Memory B cell (primary cell): ENCODE results near the gene CTNNA3.

Experiments used
- ATAC-seq: fragments of 150-1000 bp; cut with Tn5 transposase; 2 replicates; pipeline ENCODE4 v1.10.0; 2021; ENCODE audit warnings: low read depth, mild to moderate bottlenecking, moderate library complexity
- DNase-seq, 2 donors: peaks; one replicate each; pipeline ENCODE4 v3.0.0; 2022; ENCODE audit warnings: low spot score in 2 of 2
- H3K27ac Mint-ChIP-seq: one replicate; pipeline ENCODE4 v1.8.0; 2022; ENCODE audit warnings: mild to moderate bottlenecking, moderate library complexity, mixed read lengths
- H3K27me3 Mint-ChIP-seq: one replicate; pipeline ENCODE4 v1.8.0; 2022; ENCODE audit warnings: mixed read lengths
- H3K36me3 Mint-ChIP-seq: one replicate; pipeline ENCODE4 v1.8.0; 2022; ENCODE audit warnings: mild to moderate bottlenecking, mixed read lengths
- H3K4me1 Mint-ChIP-seq: one replicate; pipeline ENCODE4 v1.8.0; 2022; ENCODE audit warnings: mixed read lengths
- H3K4me3 Mint-ChIP-seq: one replicate; pipeline ENCODE4 v1.8.0; 2022; ENCODE audit warnings: mild to moderate bottlenecking, moderate library complexity, mixed read lengths
- H3K9me3 Mint-ChIP-seq: one replicate; pipeline ENCODE4 v1.8.0; 2022; ENCODE audit warnings: mixed read lengths

CTNNA3 gene

DNA sequence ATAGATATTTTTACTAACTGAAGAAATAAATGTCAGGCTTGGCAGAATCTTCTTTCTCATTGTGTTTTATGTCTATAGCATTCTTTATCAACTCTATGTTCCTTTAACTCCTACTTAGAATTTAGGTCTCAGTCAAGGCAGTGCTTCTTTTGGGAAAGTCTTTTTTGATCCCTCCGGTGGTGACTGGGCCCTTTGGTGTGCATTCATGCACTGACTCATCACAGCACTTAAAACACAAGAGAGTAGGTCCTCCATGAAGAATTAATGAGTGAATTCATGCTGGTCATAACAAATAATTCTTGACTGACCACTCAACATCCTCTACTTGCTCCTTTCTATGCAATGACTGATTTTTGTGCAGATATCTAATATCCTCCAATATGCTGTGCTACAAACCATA lies 1229.0 kb downstream of the CTNNA3 start:
- DNase-seq (no peak), ATAC-seq (no peak)
- Mint-ChIP-seq H3K4me3 (no peak overlapping the region), H3K36me3 (no peaks in the 10 kb centered on the region), H3K27me3 (no peaks in the 10 kb centered on the region), H3K27ac (no peak overlapping the region), H3K9me3 (peaks cover 3% of the 10 kb centered on the region), H3K4me1 (no peaks in the 10 kb centered on the region)

DNA sequence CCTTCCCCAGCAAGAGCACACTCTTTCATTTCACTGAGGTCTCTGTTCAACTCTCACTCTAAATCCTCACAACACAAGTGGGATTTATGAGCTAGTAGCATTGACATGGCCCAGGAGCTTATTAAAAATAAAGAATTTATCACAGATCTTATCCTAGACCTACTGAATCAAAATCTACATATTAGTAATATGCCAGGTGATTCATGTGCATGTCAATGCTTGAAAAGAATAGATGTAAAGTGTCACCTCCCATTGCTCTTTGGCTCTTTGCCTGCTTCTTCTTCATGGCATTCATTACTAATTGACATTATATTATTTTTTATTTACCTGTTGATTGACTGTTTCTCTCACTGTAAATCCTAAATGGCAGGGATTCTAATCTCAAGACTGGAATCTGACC lies 1229.4 kb downstream of the CTNNA3 start:
- DNase-seq (no peak), ATAC-seq (no peak)
- Mint-ChIP-seq H3K4me1 (no peaks in the 10 kb centered on the region), H3K27ac (no peak overlapping the region), H3K9me3 (peaks cover 1% of the 10 kb centered on the region), H3K4me3 (no peak overlapping the region), H3K36me3 (no peaks in the 10 kb centered on the region), H3K27me3 (no peaks in the 10 kb centered on the region)

DNA sequence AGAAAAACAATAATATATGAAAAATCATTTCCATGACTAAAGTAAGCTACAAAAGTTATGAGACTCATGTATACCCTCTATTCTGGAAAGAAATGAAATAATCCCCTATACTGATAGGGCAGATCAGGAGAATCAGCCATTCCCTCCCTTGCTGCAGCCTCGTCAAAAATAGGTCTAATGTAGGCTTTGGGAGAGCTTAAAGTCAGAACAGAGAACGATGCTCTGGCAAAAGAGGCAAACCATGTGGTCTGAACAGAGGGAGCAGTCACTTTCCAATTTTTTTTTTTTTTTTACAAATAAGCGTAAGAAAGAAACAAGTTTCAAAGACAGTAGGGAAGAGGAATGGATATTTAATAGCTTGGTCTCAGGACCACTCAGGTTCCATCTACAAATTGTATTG lies 1232.4 kb downstream of the CTNNA3 start:
- Mint-ChIP-seq H3K27me3 (no peaks in the 10 kb centered on the region), H3K9me3 (peaks cover 1% of the 10 kb centered on the region), H3K27ac (no peak overlapping the region), H3K4me1 (no peaks in the 10 kb centered on the region), H3K4me3 (no peak overlapping the region), H3K36me3 (no peaks in the 10 kb centered on the region)
- ATAC-seq (no peak), DNase-seq (no peak)

DNA sequence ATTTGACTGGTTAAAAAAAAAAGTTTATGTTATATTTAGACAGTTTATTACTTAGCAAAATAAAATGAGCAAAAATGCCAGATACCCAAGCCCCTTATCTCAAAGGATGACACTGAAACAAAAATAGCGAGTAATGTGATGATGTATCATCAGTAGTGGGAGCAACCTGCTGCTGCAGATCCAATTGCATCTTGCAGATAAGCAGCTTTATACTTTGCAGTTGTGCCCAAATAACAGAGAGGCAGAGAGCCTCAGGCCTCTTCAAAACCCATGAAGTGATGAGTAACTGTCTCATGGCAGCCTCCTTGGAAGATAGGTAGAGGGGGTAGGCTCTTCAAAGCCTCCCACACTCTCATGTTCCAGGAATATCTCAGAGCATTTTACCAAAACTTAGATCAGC lies 1238.4 kb downstream of the CTNNA3 start:
- Mint-ChIP-seq H3K36me3 (no peaks in the 10 kb centered on the region), H3K27ac (no peak overlapping the region), H3K4me3 (no peak overlapping the region), H3K9me3 (peaks cover 3% of the 10 kb centered on the region), H3K4me1 (no peaks in the 10 kb centered on the region), H3K27me3 (no peaks in the 10 kb centered on the region)
- ATAC-seq, result no peak
- no peak for DNase-seq

DNA sequence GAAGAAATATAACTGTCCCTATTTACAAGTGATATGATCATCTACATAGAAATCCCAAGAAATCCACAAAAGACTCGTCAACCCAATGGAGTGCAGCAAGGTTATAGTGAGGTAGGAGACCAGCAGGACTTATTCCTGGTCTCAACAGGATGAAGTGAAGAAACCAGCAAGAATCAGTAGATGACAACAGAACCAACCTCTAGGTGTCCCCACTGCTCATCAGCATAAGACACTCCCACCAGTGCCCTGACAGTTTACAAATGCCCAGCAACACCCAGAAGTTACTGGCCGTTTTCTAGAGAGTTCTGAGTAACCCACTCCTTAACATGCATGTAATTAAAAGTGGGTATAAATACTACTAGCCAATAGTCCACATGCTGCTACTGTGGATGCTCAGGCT lies 1240.7 kb downstream of the CTNNA3 start:
- Mint-ChIP-seq H3K36me3 (no peaks in the 10 kb centered on the region), H3K9me3 (peaks cover 5% of the 10 kb centered on the region), H3K4me3 (no peak overlapping the region)

DNA sequence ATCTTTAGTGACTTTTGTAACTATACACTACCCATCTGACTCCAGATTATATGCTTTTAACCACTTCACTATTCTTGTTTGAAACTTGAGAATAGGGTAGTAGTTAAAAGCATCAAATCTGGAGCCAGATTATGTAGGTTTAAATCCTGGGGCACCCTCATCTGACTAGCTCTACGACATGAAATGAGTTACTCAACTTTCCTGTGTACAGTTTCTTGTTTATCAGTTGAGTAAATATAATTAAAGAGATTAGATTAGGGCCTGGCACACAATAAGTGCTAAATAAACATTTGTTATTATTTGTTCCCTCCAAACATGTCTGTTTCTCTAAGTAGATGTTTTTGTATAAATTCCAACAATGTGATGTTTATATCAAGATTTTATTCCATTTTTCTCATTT lies 1255.4 kb downstream of the CTNNA3 start:
- Mint-ChIP-seq H3K9me3 (peaks cover 8% of the 10 kb centered on the region), H3K27ac (no peak overlapping the region), H3K4me3 (no peak overlapping the region), H3K4me1 (no peaks in the 10 kb centered on the region), H3K36me3 (no peaks in the 10 kb centered on the region), H3K27me3 (no peaks in the 10 kb centered on the region)
- ATAC-seq, result no peak
- DNase-seq, result no peak

More for the DNA sequence above, 1240.7 kb downstream of the CTNNA3 start:
- DNase-seq (no peak), ATAC-seq (no peak)
- no peaks in the 10 kb centered on the region for H3K4me1 Mint-ChIP-seq
- H3K27me3 Mint-ChIP-seq, result no peaks in the 10 kb centered on the region
- H3K27ac Mint-ChIP-seq, result no peak overlapping the region

DNA sequence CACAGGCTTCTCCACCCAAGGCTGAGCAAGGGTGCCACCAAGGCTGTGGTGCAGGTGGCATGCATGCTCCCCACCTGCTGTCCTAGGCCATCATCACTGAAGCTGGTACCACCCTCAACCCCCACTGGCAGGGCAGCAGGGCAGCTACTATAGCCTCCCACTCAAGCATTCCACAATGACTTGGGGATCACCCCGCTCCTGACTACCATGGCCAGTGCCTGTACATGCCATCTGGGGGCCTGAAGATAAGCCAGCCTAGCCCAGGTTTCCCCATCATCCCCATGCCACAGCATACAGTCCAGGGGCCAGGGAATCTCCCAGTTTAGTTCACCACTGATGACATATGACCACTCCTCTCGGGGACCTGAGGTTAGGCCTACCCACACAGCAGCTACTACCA lies 1281.1 kb downstream of the CTNNA3 start:
- Mint-ChIP-seq H3K36me3 (no peaks in the 10 kb centered on the region), H3K4me3 (no peak overlapping the region), H3K9me3 (peaks cover 11% of the 10 kb centered on the region), H3K27ac (no peak overlapping the region), H3K4me1 (no peaks in the 10 kb centered on the region), H3K27me3 (no peaks in the 10 kb centered on the region)
- ATAC-seq, result no peak
- no peak for DNase-seq

DNA sequence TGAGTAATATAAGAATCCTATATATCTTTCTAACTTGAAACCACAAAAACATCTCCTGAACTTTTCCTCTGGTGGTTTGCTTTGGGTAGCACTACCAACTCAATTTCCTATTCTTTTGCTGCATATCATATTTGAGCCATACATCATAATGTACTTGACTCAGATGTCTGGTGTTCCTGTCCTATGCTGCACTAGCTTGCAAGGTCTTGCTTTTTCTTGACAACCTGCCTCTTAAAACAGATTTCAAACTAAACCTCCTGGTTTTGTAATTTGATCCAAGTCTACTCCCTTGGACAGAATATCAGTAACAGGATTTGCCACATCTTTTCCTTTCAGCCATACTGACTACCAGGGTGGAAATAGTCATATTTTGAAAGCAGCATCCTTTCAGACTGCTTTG lies 1290.4 kb downstream of the CTNNA3 start:
- Mint-ChIP-seq H3K9me3 (peaks cover 2% of the 10 kb centered on the region), H3K4me1 (no peaks in the 10 kb centered on the region), H3K36me3 (no peaks in the 10 kb centered on the region), H3K27me3 (no peaks in the 10 kb centered on the region), H3K4me3 (no peak overlapping the region), H3K27ac (no peak overlapping the region)
- ATAC-seq (no peak), DNase-seq (no peak)

DNA sequence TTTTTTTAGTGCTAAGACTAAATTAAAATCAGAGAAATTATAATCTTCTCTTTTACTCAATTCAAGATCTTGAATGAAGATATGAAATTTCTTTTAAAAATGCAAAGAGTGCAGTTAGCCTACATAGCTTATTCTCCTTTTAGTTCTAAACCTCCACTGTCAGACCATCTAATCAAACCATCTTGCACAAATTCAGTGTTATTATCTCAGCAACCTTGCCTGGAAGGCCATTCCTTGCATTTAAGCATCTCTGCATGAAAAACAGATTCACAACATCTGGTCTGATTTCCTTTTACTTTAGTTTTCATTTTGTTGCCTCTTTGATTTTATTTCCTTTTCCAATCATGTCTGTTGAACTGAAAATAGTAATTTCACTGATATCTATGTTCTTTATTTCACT lies 1297.3 kb downstream of the CTNNA3 start:
- H3K27me3 Mint-ChIP-seq, result no peaks in the 10 kb centered on the region
- DNase-seq, result no peak
- H3K4me3 Mint-ChIP-seq, result no peak overlapping the region
- H3K9me3 Mint-ChIP-seq, result peaks cover 2% of the 10 kb centered on the region
- ATAC-seq, result no peak
- H3K27ac Mint-ChIP-seq, result no peak overlapping the region
- no peaks in the 10 kb centered on the region for H3K4me1 Mint-ChIP-seq
- no peaks in the 10 kb centered on the region for H3K36me3 Mint-ChIP-seq

DNA sequence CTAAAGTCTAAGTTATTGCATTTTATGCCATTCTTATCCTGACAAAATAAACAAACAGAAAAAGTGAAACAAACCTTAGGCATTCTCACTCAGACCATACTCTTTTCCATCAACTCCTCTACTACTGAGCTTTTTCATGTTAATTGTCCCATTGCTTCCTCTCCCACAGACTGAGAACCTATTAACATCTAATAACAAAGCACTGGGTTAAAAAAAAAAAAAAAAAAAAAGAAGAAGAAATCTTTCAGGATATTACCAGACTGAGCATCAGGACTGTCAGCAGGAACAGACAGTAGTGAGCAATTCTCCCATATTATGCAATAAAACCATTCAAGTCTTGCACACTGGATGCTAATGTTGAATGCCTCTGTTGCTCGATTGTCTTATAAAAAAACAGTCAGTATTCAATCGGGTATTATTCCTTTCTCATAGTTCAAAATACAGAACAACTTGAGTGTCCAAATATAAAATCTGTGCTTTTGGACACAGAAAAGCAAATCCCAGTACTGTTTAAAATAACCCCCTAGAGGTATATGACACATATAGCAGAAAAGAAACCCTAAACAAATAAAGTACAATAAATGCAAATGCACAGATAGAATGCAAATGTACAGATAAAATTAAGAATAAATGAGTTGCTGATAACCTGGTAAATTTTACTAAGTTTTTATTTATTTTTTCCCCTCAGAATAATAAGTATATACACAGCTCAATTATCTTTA lies 1301.5 kb downstream of the CTNNA3 start:
- H3K36me3 Mint-ChIP-seq, result no peaks in the 10 kb centered on the region
- no peak for ATAC-seq
- no peak overlapping the region for H3K4me3 Mint-ChIP-seq
- H3K9me3 Mint-ChIP-seq, result peaks cover 2% of the 10 kb centered on the region
- no peak for DNase-seq
- H3K4me1 Mint-ChIP-seq, result no peaks in the 10 kb centered on the region
- H3K27ac Mint-ChIP-seq, result no peak overlapping the region
- H3K27me3 Mint-ChIP-seq, result no peaks in the 10 kb centered on the region

DNA sequence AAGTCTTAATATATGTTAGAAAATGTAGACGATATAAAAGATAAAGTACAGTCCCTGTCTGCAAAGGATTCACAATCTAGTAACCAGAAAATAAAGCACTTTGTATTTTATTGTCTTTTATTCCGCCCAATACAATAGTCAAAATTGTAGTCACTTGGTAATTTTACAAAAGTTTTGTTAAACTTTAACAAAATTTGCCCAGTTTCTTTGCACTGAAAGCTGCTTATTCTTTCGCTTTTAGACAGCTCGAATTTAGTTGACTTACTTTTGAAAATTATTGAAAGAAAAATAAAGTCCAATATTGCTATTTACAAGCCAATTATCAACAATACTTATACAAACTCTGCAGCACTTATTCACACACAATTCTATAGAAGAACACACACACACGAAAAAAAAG lies 1305.1 kb downstream of the CTNNA3 start:
- H3K27ac Mint-ChIP-seq, result no peak overlapping the region
- H3K36me3 Mint-ChIP-seq, result no peaks in the 10 kb centered on the region
- H3K4me1 Mint-ChIP-seq, result no peaks in the 10 kb centered on the region
- no peak overlapping the region for H3K4me3 Mint-ChIP-seq
- H3K27me3 Mint-ChIP-seq, result no peaks in the 10 kb centered on the region
- H3K9me3 Mint-ChIP-seq, result peaks cover 2% of the 10 kb centered on the region
- no peak for ATAC-seq
- DNase-seq, result no peak

DNA sequence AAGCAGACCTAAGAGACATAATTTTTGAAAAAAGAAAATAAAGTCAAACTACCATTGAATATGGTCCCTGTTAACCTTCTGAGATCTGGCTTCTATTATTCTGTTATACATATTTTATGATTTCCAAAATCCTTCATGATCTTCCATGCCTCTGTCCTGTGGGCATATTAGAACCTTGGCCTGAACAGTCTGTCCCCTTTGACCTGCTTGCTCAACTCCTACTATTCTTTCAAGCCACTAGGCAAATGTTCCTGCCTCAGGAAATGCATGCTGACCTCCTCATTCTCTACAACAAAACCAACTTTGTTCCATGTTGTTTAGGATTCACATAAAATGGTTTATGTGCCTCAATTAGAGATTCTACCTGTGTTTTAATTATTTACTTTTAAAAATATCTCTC lies 1315.0 kb downstream of the CTNNA3 start:
- H3K4me1 Mint-ChIP-seq, result no peaks in the 10 kb centered on the region
- no peak overlapping the region for H3K4me3 Mint-ChIP-seq
- no peak overlapping the region for H3K27ac Mint-ChIP-seq
- DNase-seq, result no peak
- H3K36me3 Mint-ChIP-seq, result no peaks in the 10 kb centered on the region
- no peak for ATAC-seq
- H3K9me3 Mint-ChIP-seq, result peaks cover 10% of the 10 kb centered on the region
- H3K27me3 Mint-ChIP-seq, result no peaks in the 10 kb centered on the region

DNA sequence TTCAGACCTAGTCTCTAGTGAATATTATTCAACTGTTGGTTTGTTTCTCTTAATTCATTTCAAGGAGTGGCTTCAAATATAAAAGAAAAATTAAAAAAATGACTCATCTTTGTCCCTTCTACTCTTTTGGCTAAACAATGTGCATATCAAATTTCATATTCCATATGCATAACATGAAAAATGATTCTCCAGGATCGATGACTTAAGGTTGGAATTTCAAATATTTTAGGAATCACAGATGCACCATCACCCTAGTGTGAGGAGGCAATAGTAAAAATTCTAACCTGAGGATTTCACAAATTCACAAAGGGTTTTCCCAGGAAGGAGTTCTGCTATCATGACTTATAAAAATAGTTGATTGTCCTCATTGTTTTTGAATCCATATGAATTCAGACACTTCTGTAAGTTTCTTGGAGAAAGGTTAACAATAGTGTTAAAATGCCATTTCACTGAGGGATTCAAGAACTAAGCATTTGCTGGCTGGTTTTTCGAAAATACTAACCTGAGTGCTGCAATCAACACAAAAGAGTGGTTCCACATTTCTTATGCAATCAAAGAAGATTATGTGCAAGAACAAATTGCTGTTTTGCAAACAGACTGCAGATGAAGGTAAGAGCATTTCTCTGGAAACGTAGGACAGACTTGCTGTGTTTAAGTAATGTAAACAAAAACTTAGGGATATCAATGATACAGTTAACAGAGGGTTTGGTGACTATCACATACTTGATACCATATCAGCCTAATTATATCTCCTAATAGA lies 1317.7 kb downstream of the CTNNA3 start:
- ATAC-seq, result no peak

DNA sequence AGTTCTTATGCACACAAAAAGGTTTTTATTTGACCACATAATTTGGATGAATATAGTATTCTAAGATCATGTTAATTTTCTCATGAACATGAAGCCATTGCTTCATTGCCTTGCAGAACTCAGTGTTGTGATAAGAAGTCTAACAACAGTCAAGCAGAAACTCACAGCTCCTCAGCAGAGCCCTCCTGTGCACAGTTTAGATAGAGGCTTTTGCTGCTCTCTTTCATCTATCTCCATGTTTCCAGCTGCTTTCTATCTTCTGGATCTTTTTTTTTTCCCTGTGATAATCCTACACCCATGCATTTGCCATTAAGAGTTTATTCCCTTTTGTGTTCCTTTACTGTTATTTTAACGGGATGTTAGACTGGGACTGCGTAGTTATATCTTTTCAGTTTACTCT lies 1327.8 kb downstream of the CTNNA3 start:
- Mint-ChIP-seq H3K27me3 (no peaks in the 10 kb centered on the region), H3K27ac (no peak overlapping the region), H3K36me3 (no peaks in the 10 kb centered on the region), H3K9me3 (peaks cover 7% of the 10 kb centered on the region), H3K4me1 (no peaks in the 10 kb centered on the region), H3K4me3 (no peak overlapping the region)
- DNase-seq, result no peak
- no peak for ATAC-seq

More for the DNA sequence above, 1317.7 kb downstream of the CTNNA3 start:
- Mint-ChIP-seq H3K27ac (no peak overlapping the region), H3K4me1 (no peaks in the 10 kb centered on the region), H3K4me3 (no peak overlapping the region), H3K9me3 (peaks cover 8% of the 10 kb centered on the region), H3K27me3 (no peaks in the 10 kb centered on the region), H3K36me3 (no peaks in the 10 kb centered on the region)
- no peak for DNase-seq

DNA sequence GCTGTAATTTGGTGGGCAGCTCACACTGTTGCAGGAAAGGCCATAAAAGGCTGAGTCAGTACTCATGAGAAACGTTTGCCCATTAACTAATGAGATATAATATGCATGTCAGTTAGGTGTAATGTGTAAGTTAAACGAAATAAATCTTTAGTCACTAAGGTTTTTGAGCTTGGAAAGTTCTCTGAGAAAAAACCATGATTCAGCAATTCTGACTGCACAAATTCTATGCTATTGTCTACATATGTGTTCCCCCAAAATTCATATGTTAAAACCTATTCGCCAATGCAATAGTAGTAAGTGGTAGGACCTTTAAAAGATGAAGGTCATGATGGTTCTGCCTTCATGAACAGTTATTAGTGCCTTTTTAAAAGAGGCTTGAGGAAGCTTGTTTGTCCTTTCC lies 1329.8 kb downstream of the CTNNA3 start:
- Mint-ChIP-seq H3K27me3 (no peaks in the 10 kb centered on the region), H3K4me1 (no peaks in the 10 kb centered on the region), H3K36me3 (no peaks in the 10 kb centered on the region), H3K9me3 (peaks cover 8% of the 10 kb centered on the region), H3K4me3 (no peak overlapping the region), H3K27ac (no peak overlapping the region)
- no peak for ATAC-seq
- no peak for DNase-seq
